NCI-H1417 treated with DMSO at 0.1 percent for 48 hours (cell line): ENCODE measurements around the gene ZBTB45.

Experiments
- DNase-seq: peaks from one replicate; lab custom pipeline; 2025; lab: John Stamatoyannopoulos, UW

The ZBTB45 gene

GRCh38 chr19:58519355-58520256 is at the start of gene ZBTB45:
Gene ZBTB45 (minus strand): TSS chr19:58519810. CDS start chr19:58517673, 2,137 bp downstream.
- DNase-seq = peak; percentile 75

DNA sequence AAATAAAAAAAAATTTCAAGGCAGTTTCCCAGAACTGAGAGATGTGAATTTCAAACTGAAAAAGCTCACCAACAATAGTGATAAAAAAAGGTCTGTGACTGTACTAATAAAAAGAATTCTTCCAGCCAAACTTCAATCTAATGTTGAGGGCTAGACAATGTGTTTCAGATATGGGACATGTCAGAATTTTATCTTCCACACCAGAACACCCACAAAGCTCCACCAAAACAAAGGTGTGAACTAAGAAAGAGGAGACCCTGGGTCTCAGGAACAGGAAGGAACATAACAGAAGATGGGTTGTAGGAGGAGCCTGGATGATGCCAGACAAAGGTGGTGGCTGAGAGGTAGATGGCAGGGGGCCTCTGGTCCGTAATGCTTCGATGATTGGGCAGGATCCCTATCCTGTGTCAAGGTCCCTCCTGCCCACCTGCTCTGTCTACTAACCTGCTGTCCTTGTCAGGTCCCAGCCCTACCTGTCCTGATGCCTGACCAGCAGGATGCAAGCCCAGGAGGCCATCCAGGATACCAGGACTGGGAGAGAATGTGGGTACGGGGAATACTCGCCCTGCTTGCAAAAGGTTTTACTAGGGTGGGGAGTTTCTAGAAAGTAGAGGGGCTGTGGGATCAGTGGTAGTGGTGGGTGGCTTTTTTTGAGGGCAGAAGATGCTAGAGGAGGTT is 49.0 kb upstream of the ZBTB45 start:
- DNase-seq = no peak

- DNase-seq = no peak
These were observed 47.4 kb upstream of the ZBTB45 start for GRCh38 chr19:58566989-58567388.

GRCh38 chr19:58563823-58564222 is 44.2 kb upstream of the ZBTB45 start:
- no peak for DNase-seq

- no peak for DNase-seq
These were observed 43.5 kb upstream of the ZBTB45 start for GRCh38 chr19:58563034-58563573.

DNA sequence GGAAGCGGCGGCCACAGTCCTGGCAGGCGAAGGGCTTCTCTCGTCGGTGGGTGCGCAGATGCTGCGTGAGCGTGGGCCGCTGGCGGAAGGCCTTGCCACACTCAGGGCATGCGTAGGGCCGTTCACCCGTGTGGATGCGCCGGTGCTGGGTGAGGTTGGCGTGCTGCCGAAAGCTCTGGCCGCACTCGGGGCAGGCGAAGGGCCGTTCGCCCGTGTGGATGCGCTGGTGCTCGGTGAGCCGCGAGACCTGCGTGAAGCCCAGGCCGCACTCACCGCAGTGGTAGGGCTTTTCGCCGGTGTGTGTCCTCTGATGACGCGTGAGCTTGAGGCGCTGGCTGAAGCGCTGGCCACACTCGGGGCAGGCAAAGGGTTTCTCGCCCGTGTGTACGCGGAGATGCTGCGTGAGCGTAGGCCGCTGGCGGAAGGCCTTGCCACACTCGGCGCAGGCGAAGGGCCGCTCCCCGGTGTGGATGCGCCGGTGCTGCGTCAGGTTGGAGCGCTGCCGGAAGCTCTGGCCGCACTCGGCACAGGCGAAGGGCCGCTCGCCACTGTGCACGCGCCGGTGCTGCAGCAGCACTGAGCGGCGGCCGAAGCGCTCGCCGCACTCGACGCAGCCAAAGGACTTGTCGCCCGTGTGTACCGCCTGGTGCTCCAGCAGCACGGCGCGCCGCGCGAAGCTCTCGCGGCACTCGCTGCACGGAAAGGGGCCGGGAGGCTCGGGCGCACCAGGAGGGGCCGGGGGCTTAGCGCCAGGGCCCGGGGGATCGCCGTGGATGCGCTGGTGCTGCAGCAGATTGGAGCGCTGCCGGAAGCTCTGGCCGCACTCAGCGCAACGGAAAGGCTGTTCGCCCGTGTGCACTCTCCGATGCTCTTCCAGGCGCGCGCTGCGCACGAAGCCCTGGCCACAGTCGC is 42.8 kb upstream of the ZBTB45 start:
- DNase-seq = no peak

GRCh38 chr19:58561373-58562121 is 41.9 kb upstream of the ZBTB45 start:
- DNase-seq = no peak

DNA sequence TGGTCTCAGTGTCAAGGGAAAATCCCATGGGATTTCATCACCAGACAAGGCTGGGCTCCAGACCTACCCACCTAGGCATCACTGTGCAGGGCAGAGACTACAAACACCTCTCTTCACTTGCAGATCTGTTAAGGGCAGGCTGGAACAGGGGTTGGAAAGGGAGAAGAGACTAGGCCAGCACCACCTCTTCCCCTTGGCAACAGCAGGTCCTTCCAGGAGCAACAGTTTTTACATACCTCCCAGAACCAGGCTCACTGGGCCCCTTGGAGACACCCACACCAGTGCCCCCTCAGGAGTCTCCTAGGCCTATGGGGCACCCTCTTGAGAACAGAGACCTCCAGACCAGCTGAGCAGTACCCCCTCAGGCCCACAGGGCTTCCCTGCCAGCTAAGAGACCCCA is 41.3 kb upstream of the ZBTB45 start:
- no peak for DNase-seq

DNA sequence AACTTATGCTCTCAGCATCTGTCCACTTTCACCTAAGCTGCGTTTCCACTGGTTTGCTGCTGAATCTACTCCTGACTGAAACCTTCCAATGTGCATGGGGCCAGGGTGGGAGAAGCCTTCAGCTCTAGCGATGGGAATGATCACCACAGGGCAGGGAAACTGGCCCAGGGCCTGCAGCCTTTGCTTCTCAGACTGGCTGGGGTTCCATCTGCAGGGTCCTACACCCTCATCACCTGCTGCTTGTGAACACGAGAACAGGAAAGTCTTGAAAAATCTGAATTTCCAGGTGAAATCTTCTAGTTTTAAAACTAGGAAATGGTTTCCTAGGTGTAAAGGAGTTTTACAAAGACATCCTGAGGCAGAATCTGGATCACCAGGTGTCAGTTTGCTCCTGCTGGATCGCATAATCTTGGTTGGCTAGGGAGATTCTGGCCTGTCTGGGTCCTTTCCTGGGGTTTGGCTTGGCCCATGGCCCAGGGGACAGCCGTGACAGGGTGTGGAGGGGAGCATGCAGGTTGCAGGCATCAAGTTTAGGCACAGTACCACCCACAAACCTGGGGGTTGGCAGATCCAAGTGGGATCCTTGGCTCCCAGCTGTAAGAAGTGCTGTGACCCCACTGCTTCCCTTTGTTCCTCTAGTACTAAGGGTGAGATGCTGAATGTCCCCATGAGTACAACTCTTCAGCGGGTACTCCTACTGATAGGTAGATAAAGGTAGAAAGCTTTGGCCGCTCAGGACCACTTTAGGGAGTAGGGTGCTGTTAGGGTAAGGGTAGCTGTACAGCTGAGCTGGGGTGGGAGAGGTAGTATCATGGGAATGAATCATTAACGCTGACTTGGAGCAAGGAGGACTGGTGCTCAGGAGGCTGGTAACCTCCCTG is 40.6 kb upstream of the ZBTB45 start:
- DNase-seq = no peak

DNA sequence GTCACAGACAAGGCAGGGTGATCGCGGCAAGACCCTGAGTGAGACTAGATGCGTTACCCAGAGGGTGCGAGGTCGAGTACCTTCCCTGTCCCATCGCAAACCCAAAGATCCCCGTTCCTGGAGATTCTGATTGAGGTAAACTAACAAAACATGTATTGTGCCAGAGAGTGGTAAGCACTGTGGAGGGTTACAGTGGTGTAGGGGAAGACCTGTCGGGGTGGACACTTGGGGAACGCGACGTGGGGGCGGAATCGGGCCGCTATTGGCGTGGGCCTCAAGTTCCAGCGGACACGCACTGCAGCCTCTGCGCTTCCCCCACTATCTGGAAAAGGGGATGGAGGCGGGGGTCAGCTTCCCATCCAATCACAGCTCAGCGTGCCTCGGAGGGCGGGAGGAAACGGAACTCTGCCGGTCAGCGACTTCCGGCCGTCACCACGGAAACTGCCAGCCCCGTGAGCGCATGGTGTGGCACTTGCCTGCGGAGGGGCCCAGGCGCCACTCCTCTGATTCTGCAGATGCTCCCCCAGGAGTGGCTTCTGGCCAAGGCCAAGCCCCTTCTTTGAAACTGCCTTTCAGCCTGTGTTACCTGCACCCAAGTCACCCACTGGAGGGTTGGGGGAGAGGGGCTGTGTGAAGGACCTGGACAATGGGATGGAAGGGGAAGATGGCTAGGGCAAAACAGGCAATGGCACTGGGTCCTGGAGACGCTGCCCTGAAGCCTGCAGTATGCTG is 39.8 kb upstream of the ZBTB45 start:
- no peak for DNase-seq

DNA sequence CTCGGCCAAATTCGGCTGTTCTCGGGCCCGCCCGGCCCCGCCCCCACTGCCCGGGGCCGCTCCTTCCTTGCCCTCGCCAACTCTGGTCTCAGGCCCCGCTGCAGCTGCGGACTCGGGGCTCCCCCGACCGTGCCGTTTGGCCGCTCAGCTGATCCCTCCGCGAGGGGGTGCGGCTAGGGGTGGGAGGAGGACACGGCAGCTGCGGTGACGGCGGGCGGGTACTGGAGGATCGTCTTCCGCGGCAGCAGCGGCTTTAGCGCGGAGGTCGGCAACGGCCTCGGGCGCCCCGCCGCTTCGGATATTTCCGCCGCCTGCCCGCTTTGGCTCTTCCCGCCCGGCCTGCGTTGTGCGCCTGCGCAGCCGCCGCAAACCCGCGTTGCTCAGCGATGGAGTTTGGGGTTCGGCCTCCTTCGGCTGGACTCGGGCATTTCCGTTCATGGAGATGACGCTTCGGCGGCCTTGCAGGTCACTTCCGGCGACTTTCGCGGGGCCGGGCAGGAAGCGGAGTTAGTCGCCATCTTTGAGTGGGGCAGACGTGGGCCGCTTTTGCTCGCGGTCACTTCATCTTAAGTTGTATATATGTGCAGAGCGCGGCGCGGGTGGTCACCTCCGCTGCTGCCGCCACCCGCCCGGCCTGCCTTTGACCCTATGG is 39.1 kb upstream of the ZBTB45 start:
- no peak for DNase-seq

DNA sequence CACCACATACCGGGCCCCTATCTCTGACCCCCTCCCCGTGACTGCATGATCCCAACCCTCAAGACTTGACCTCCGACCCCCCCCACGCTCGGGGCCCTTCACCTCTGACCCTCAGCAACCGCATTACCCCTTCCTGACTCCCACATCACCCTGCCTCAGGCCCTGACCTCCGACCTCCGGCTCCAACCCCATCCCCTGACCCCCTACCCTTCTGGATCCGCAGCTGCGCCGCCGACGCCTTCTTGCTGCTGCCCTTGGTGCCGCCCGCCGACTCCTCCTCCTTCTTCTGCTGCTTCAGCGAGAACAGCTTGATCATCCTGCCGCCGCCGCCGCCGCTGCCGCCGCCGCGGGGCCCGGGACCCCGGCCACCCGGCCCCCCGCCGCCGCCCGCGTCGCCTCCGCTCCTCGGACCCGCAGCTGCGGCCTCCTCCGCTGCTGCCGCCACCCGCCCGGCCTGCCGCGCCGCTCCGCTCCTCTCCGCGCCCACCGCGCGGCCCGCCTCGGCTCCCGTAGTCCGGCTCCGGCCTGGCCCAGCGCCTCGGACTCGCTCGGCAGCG is 38.5 kb upstream of the ZBTB45 start, which contains the start of gene UBE2M:
TSS of gene UBE2M (minus strand) at position 546 of the 557 bp plus-strand sequence. CDS start at position 316, 230 bp downstream.
- no peak for DNase-seq

GRCh38 chr19:58557221-58558065 is 37.8 kb upstream of the ZBTB45 start:
- no peak for DNase-seq

DNA sequence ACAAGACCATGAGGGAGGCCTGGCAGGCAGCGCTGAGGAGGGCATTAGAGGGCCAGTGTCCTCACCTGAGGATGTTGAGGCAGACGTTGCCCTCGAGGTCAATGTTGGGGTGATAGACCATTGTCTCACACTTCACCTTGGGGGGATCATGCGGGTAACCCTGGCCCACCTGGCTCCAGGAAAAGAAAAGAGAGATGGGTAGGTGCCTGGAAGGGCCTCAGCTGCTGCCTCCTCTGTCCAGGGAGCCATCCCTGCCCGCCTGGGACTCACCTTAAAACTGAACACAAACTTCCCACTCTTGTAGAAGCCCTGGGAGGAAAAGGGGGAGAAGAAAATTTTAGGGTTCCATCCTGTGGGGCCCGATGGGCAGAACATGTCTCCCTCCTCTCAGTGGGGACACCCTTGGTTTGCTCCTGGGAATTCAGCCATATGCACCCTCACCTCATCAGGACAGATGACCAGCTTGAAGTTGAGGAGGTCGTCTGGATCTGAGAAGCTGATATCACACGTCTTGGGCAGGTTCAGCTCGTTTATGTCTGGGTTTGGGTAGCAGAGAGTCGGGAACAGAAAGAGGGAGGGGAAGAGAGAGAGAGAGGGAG is 37.1 kb upstream of the ZBTB45 start:
- no peak for DNase-seq

- no peak for DNase-seq
These were observed 36.5 kb upstream of the ZBTB45 start for GRCh38 chr19:58555920-58556621.

- DNase-seq = no peak
These were observed 35.8 kb upstream of the ZBTB45 start for GRCh38 chr19:58555369-58555885.
